ENCODE results near the gene TUNAR. TPM values are rescaled to one million over a fixed set of nuclear protein-coding genes. Genes with fewer than 3 reads are reported as not detected.

TUNAR gene
- total RNA-seq, 1 donor from 2014 or later = not detected

GRCh38 chr14:95891742-95892141 lies 15.1 kb downstream of the TUNAR start:
- DNase-seq (ENCODE audit: low read depth) = peak; percentile 66
- FAIRE-seq = no peak
- Histone ChIP-seq H3K27me3 (ENCODE audit: control insufficient read depth, insufficient read depth, low read length) (no peaks in the 10 kb centered on the region), H3K36me3 (ENCODE audit: control insufficient read depth, insufficient read depth, low read length) (no peaks in the 10 kb centered on the region), H3K4me3 (ENCODE audit: low read depth, low read length) (no peak overlapping the region)
- TF ChIP-seq CTCF (IDR thresholded peaks at IDR 0.05; ENCODE audit: insufficient read depth, low read length, severe bottlenecking) = no peak

- Histone ChIP-seq H3K36me3 (ENCODE audit: control insufficient read depth, insufficient read depth, low read length) (no peaks in the 10 kb centered on the region), H3K4me3 (ENCODE audit: low read depth, low read length) (no peak overlapping the region), H3K27me3 (ENCODE audit: control insufficient read depth, insufficient read depth, low read length) (no peaks in the 10 kb centered on the region)
- DNase-seq (ENCODE audit: low read depth) = no peak
- FAIRE-seq = no peak
- TF ChIP-seq CTCF (IDR thresholded peaks at IDR 0.05; ENCODE audit: insufficient read depth, low read length, severe bottlenecking) = no peak
Observed at GRCh38 chr14:95892142-95892541, 15.5 kb downstream of the TUNAR start.

GRCh38 chr14:95895720-95896119 lies 19.1 kb downstream of the TUNAR start:
- no peak for FAIRE-seq

GRCh38 chr14:95896498-95897135 lies 20.0 kb downstream of the TUNAR start:
- no peak for TF ChIP-seq CTCF (IDR thresholded peaks at IDR 0.05; ENCODE audit: insufficient read depth, low read length, severe bottlenecking)
- FAIRE-seq (no peak), DNase-seq (ENCODE audit: low read depth) (no peak)
- Histone ChIP-seq H3K4me3 (ENCODE audit: low read depth, low read length) (no peak overlapping the region), H3K36me3 (ENCODE audit: control insufficient read depth, insufficient read depth, low read length) (no peaks in the 10 kb centered on the region), H3K27me3 (ENCODE audit: control insufficient read depth, insufficient read depth, low read length) (no peaks in the 10 kb centered on the region)

More at GRCh38 chr14:95895720-95896119, 19.1 kb downstream of the TUNAR start:
- TF ChIP-seq CTCF (IDR thresholded peaks at IDR 0.05; ENCODE audit: insufficient read depth, low read length, severe bottlenecking) = peak; percentile 10
- H3K27me3 ChIP-seq (ENCODE audit: control insufficient read depth, insufficient read depth, low read length) = no peaks in the 10 kb centered on the region
- no peak overlapping the region for H3K4me3 ChIP-seq (ENCODE audit: low read depth, low read length)
- DNase-seq (ENCODE audit: low read depth) = no peak
- no peaks in the 10 kb centered on the region for H3K36me3 ChIP-seq (ENCODE audit: control insufficient read depth, insufficient read depth, low read length)

GRCh38 chr14:95897280-95897679 lies 20.6 kb downstream of the TUNAR start:
- no peak for DNase-seq (ENCODE audit: low read depth)
- no peak overlapping the region for H3K4me3 ChIP-seq (ENCODE audit: low read depth, low read length)
- H3K36me3 ChIP-seq (ENCODE audit: control insufficient read depth, insufficient read depth, low read length) = no peaks in the 10 kb centered on the region
- TF ChIP-seq CTCF (IDR thresholded peaks at IDR 0.05; ENCODE audit: insufficient read depth, low read length, severe bottlenecking) = no peak
- H3K27me3 ChIP-seq (ENCODE audit: control insufficient read depth, insufficient read depth, low read length) = no peaks in the 10 kb centered on the region
- FAIRE-seq = no peak

- H3K4me3 ChIP-seq (ENCODE audit: low read depth, low read length) = no peak overlapping the region
- no peak for DNase-seq (ENCODE audit: low read depth)
- no peaks in the 10 kb centered on the region for H3K27me3 ChIP-seq (ENCODE audit: control insufficient read depth, insufficient read depth, low read length)
- H3K36me3 ChIP-seq (ENCODE audit: control insufficient read depth, insufficient read depth, low read length) = no peaks in the 10 kb centered on the region
- FAIRE-seq = no peak
- TF ChIP-seq CTCF (IDR thresholded peaks at IDR 0.05; ENCODE audit: insufficient read depth, low read length, severe bottlenecking) = no peak
Observed at GRCh38 chr14:95901054-95901453, 24.4 kb downstream of the TUNAR start.
